Rectal smooth muscle tissue (tissue), 1 donor: ENCODE results near the gene IL1RAP.

ENCODE experiments used
- H3K27ac ChIP-seq: one replicate; pipeline ENCODE4 v1.7.0; 2013; ENCODE audit warnings: low read depth, low read length, inconsistent platforms
- H3K27me3 ChIP-seq: one replicate; pipeline ENCODE4 v1.7.0; 2013; ENCODE audit warnings: low read length; ENCODE audit not compliant: control insufficient read depth, insufficient read depth
- H3K36me3 ChIP-seq: one replicate; pipeline ENCODE4 v1.7.0; 2013; ENCODE audit warnings: low read length; ENCODE audit not compliant: control insufficient read depth, insufficient read depth
- H3K4me1 ChIP-seq: one replicate; pipeline ENCODE4 v1.7.0; 2013; ENCODE audit warnings: low read length; ENCODE audit not compliant: control insufficient read depth, insufficient read depth
- H3K4me3 ChIP-seq: one replicate; pipeline ENCODE4 v1.7.0; 2013; ENCODE audit warnings: low read length
- H3K9ac ChIP-seq: one replicate; pipeline ENCODE4 v1.7.0; 2013; ENCODE audit warnings: low read length

The IL1RAP gene

GRCh38 chr3:190534386-190534785 lies 20.5 kb downstream of the IL1RAP start:
- Histone ChIP-seq H3K9ac (no peak overlapping the region), H3K27ac (no peak overlapping the region), H3K4me1 (no peaks in the 10 kb centered on the region), H3K36me3 (no peaks in the 10 kb centered on the region), H3K4me3 (no peak overlapping the region), H3K27me3 (no peaks in the 10 kb centered on the region)

GRCh38 chr3:190534986-190535385 lies 21.1 kb downstream of the IL1RAP start:
- H3K27ac ChIP-seq, result no peak overlapping the region
- H3K4me1 ChIP-seq, result no peaks in the 10 kb centered on the region
- no peaks in the 10 kb centered on the region for H3K27me3 ChIP-seq
- H3K4me3 ChIP-seq, result no peak overlapping the region
- no peaks in the 10 kb centered on the region for H3K36me3 ChIP-seq
- H3K9ac ChIP-seq, result no peak overlapping the region

- Histone ChIP-seq H3K4me1 (no peaks in the 10 kb centered on the region), H3K27ac (no peak overlapping the region), H3K36me3 (no peaks in the 10 kb centered on the region), H3K4me3 (no peak overlapping the region), H3K27me3 (no peaks in the 10 kb centered on the region), H3K9ac (no peak overlapping the region)
Measured at GRCh38 chr3:190537146-190537545, 23.3 kb downstream of the IL1RAP start.

- no peak overlapping the region for H3K9ac ChIP-seq
- H3K27me3 ChIP-seq, result no peaks in the 10 kb centered on the region
- no peaks in the 10 kb centered on the region for H3K4me1 ChIP-seq
- no peaks in the 10 kb centered on the region for H3K36me3 ChIP-seq
- no peak overlapping the region for H3K4me3 ChIP-seq
- no peak overlapping the region for H3K27ac ChIP-seq
Measured at GRCh38 chr3:190538288-190538687, 24.4 kb downstream of the IL1RAP start.

GRCh38 chr3:190539526-190539925 lies 25.6 kb downstream of the IL1RAP start:
- no peak overlapping the region for H3K4me3 ChIP-seq
- H3K36me3 ChIP-seq, result no peaks in the 10 kb centered on the region
- no peak overlapping the region for H3K9ac ChIP-seq
- H3K4me1 ChIP-seq, result no peaks in the 10 kb centered on the region
- no peak overlapping the region for H3K27ac ChIP-seq
- no peaks in the 10 kb centered on the region for H3K27me3 ChIP-seq

GRCh38 chr3:190541008-190541407 lies 27.1 kb downstream of the IL1RAP start:
- no peaks in the 10 kb centered on the region for H3K36me3 ChIP-seq
- H3K4me1 ChIP-seq, result no peaks in the 10 kb centered on the region
- no peaks in the 10 kb centered on the region for H3K27me3 ChIP-seq
- no peak overlapping the region for H3K4me3 ChIP-seq
- no peak overlapping the region for H3K9ac ChIP-seq
- no peak overlapping the region for H3K27ac ChIP-seq

GRCh38 chr3:190541560-190541959 lies 27.7 kb downstream of the IL1RAP start:
- Histone ChIP-seq H3K4me1 (no peaks in the 10 kb centered on the region), H3K9ac (no peak overlapping the region), H3K4me3 (no peak overlapping the region), H3K36me3 (no peaks in the 10 kb centered on the region), H3K27ac (no peak overlapping the region), H3K27me3 (no peaks in the 10 kb centered on the region)

- no peak overlapping the region for H3K4me3 ChIP-seq
- no peaks in the 10 kb centered on the region for H3K36me3 ChIP-seq
- H3K27ac ChIP-seq, result no peak overlapping the region
- no peaks in the 10 kb centered on the region for H3K4me1 ChIP-seq
- no peak overlapping the region for H3K9ac ChIP-seq
- H3K27me3 ChIP-seq, result no peaks in the 10 kb centered on the region
Measured at GRCh38 chr3:190542846-190543245, 29.0 kb downstream of the IL1RAP start.

- Histone ChIP-seq H3K27ac (no peak overlapping the region), H3K36me3 (no peaks in the 10 kb centered on the region), H3K27me3 (no peaks in the 10 kb centered on the region), H3K9ac (no peak overlapping the region), H3K4me1 (no peaks in the 10 kb centered on the region), H3K4me3 (no peak overlapping the region)
Measured at GRCh38 chr3:190543671-190544070, 29.8 kb downstream of the IL1RAP start.

GRCh38 chr3:190545191-190545590 lies 31.3 kb downstream of the IL1RAP start:
- H3K27ac ChIP-seq, result no peak overlapping the region
- H3K27me3 ChIP-seq, result no peaks in the 10 kb centered on the region
- H3K4me3 ChIP-seq, result no peak overlapping the region
- H3K36me3 ChIP-seq, result no peaks in the 10 kb centered on the region
- H3K9ac ChIP-seq, result no peak overlapping the region
- no peaks in the 10 kb centered on the region for H3K4me1 ChIP-seq

- Histone ChIP-seq H3K27ac (no peak overlapping the region), H3K36me3 (no peaks in the 10 kb centered on the region), H3K9ac (no peak overlapping the region), H3K4me1 (no peaks in the 10 kb centered on the region), H3K4me3 (no peak overlapping the region), H3K27me3 (no peaks in the 10 kb centered on the region)
Measured at GRCh38 chr3:190546881-190547510, 33.1 kb downstream of the IL1RAP start.

- H3K36me3 ChIP-seq, result no peaks in the 10 kb centered on the region
Measured at GRCh38 chr3:190548031-190548656, 34.3 kb downstream of the IL1RAP start.

GRCh38 chr3:190552021-190552420 lies 38.1 kb downstream of the IL1RAP start:
- Histone ChIP-seq H3K36me3 (no peaks in the 10 kb centered on the region), H3K9ac (no peak overlapping the region), H3K4me1 (no peaks in the 10 kb centered on the region), H3K27me3 (no peaks in the 10 kb centered on the region), H3K27ac (no peak overlapping the region), H3K4me3 (no peak overlapping the region)

More at GRCh38 chr3:190548031-190548656, 34.3 kb downstream of the IL1RAP start:
- no peak overlapping the region for H3K9ac ChIP-seq
- H3K27me3 ChIP-seq, result no peaks in the 10 kb centered on the region
- no peak overlapping the region for H3K4me3 ChIP-seq
- no peaks in the 10 kb centered on the region for H3K4me1 ChIP-seq
- no peak overlapping the region for H3K27ac ChIP-seq
